ENCODE data around the gene CCNE1. TPM values are rescaled to one million over a fixed set of nuclear protein-coding genes. Genes with fewer than 3 reads are reported as not detected.

The CCNE1 gene
- total RNA-seq, 1 experiment from 2014 or later, result 36.0 TPM

DNA sequence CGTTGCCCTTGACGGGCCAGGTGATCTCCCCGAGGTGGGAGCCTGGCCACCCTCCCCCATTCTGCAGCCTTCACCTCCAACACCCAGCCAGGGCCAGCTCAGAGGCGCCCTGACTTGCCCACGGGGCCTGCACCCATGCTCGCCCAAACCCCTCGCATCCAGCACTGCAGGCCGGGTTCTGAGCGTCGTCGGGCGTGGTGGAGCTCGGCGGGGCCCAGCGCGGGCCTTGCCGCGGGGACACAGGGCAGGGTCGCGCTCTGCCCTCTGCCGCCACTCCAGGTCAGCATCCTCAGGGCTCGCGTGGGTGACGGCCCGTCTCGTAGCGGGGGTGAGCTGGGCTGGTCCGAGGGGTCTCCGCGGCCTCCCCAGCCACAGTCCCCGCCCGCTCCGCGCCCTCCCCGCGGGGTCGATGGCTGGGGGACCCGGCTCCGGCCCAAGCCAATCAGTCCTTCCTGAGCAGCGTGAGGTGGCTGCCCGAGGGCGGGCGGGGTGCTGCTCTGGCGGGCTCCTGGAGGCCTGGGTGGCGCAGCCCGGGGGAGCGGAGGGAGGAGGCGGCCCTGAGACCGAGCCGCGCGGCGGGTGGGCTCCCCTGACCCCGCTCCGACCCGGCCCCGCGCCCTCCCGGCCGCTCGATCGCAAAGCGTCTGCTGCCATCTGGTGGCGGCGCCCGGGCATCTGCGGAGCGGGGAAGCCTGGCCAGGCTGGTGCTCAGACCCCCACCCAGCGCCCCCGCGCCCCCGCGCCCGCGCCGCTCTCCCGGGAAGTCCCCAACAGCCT, 61.4 kb downstream of the CCNE1 start (continued):
- TF ChIP-seq GRHL2 (CRISPR knock-in tag; IDR thresholded peaks at IDR 0.05; ENCODE audit: insufficient replicate concordance, severe bottlenecking), result no peak
- TF ChIP-seq, protein P1, sequence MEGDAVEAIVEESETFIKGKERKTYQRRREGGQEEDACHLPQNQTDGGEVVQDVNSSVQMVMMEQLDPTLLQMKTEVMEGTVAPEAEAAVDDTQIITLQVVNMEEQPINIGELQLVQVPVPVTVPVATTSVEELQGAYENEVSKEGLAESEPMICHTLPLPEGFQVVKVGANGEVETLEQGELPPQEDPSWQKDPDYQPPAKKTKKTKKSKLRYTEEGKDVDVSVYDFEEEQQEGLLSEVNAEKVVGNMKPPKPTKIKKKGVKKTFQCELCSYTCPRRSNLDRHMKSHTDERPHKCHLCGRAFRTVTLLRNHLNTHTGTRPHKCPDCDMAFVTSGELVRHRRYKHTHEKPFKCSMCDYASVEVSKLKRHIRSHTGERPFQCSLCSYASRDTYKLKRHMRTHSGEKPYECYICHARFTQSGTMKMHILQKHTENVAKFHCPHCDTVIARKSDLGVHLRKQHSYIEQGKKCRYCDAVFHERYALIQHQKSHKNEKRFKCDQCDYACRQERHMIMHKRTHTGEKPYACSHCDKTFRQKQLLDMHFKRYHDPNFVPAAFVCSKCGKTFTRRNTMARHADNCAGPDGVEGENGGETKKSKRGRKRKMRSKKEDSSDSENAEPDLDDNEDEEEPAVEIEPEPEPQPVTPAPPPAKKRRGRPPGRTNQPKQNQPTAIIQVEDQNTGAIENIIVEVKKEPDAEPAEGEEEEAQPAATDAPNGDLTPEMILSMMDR (IDR thresholded peaks at IDR 0.05), result peak; percentile 72
- TF ChIP-seq, protein P2, sequence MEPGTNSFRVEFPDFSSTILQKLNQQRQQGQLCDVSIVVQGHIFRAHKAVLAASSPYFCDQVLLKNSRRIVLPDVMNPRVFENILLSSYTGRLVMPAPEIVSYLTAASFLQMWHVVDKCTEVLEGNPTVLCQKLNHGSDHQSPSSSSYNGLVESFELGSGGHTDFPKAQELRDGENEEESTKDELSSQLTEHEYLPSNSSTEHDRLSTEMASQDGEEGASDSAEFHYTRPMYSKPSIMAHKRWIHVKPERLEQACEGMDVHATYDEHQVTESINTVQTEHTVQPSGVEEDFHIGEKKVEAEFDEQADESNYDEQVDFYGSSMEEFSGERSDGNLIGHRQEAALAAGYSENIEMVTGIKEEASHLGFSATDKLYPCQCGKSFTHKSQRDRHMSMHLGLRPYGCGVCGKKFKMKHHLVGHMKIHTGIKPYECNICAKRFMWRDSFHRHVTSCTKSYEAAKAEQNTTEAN (CRISPR knock-in tag; IDR thresholded peaks at IDR 0.05), result no peak
- TF ChIP-seq, protein P3, sequence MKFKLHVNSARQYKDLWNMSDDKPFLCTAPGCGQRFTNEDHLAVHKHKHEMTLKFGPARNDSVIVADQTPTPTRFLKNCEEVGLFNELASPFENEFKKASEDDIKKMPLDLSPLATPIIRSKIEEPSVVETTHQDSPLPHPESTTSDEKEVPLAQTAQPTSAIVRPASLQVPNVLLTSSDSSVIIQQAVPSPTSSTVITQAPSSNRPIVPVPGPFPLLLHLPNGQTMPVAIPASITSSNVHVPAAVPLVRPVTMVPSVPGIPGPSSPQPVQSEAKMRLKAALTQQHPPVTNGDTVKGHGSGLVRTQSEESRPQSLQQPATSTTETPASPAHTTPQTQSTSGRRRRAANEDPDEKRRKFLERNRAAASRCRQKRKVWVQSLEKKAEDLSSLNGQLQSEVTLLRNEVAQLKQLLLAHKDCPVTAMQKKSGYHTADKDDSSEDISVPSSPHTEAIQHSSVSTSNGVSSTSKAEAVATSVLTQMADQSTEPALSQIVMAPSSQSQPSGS (CRISPR knock-in tag; IDR thresholded peaks at IDR 0.05; ENCODE audit: borderline replicate concordance, low read depth), result no peak
- no peak for TF ChIP-seq JUN (CRISPR knock-in tag; IDR thresholded peaks at IDR 0.05)
- no peak for TF ChIP-seq TEAD1 (CRISPR knock-in tag; IDR thresholded peaks at IDR 0.05)
- no peak for TF ChIP-seq IRF2 (CRISPR knock-in tag; IDR thresholded peaks at IDR 0.05; ENCODE audit: borderline replicate concordance, low read depth)
- TF ChIP-seq, protein P4, sequence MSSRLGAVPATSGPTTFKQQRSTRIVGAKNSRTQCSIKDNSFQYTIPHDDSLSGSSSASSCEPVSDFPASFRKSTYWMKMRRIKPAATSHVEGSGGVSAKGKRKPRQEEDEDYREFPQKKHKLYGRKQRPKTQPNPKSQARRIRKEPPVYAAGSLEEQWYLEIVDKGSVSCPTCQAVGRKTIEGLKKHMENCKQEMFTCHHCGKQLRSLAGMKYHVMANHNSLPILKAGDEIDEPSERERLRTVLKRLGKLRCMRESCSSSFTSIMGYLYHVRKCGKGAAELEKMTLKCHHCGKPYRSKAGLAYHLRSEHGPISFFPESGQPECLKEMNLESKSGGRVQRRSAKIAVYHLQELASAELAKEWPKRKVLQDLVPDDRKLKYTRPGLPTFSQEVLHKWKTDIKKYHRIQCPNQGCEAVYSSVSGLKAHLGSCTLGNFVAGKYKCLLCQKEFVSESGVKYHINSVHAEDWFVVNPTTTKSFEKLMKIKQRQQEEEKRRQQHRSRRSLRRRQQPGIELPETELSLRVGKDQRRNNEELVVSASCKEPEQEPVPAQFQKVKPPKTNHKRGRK (CRISPR knock-in tag; IDR thresholded peaks at IDR 0.05; ENCODE audit: borderline replicate concordance), result no peak
- no peak for TF ChIP-seq CREB1 (CRISPR knock-in tag; IDR thresholded peaks at IDR 0.05)
- TF ChIP-seq, protein P5, sequence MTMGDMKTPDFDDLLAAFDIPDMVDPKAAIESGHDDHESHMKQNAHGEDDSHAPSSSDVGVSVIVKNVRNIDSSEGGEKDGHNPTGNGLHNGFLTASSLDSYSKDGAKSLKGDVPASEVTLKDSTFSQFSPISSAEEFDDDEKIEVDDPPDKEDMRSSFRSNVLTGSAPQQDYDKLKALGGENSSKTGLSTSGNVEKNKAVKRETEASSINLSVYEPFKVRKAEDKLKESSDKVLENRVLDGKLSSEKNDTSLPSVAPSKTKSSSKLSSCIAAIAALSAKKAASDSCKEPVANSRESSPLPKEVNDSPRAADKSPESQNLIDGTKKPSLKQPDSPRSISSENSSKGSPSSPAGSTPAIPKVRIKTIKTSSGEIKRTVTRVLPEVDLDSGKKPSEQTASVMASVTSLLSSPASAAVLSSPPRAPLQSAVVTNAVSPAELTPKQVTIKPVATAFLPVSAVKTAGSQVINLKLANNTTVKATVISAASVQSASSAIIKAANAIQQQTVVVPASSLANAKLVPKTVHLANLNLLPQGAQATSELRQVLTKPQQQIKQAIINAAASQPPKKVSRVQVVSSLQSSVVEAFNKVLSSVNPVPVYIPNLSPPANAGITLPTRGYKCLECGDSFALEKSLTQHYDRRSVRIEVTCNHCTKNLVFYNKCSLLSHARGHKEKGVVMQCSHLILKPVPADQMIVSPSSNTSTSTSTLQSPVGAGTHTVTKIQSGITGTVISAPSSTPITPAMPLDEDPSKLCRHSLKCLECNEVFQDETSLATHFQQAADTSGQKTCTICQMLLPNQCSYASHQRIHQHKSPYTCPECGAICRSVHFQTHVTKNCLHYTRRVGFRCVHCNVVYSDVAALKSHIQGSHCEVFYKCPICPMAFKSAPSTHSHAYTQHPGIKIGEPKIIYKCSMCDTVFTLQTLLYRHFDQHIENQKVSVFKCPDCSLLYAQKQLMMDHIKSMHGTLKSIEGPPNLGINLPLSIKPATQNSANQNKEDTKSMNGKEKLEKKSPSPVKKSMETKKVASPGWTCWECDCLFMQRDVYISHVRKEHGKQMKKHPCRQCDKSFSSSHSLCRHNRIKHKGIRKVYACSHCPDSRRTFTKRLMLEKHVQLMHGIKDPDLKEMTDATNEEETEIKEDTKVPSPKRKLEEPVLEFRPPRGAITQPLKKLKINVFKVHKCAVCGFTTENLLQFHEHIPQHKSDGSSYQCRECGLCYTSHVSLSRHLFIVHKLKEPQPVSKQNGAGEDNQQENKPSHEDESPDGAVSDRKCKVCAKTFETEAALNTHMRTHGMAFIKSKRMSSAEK (CRISPR knock-in tag; IDR thresholded peaks at IDR 0.05; ENCODE audit: borderline replicate concordance), result no peak
- TF ChIP-seq, protein P6, sequence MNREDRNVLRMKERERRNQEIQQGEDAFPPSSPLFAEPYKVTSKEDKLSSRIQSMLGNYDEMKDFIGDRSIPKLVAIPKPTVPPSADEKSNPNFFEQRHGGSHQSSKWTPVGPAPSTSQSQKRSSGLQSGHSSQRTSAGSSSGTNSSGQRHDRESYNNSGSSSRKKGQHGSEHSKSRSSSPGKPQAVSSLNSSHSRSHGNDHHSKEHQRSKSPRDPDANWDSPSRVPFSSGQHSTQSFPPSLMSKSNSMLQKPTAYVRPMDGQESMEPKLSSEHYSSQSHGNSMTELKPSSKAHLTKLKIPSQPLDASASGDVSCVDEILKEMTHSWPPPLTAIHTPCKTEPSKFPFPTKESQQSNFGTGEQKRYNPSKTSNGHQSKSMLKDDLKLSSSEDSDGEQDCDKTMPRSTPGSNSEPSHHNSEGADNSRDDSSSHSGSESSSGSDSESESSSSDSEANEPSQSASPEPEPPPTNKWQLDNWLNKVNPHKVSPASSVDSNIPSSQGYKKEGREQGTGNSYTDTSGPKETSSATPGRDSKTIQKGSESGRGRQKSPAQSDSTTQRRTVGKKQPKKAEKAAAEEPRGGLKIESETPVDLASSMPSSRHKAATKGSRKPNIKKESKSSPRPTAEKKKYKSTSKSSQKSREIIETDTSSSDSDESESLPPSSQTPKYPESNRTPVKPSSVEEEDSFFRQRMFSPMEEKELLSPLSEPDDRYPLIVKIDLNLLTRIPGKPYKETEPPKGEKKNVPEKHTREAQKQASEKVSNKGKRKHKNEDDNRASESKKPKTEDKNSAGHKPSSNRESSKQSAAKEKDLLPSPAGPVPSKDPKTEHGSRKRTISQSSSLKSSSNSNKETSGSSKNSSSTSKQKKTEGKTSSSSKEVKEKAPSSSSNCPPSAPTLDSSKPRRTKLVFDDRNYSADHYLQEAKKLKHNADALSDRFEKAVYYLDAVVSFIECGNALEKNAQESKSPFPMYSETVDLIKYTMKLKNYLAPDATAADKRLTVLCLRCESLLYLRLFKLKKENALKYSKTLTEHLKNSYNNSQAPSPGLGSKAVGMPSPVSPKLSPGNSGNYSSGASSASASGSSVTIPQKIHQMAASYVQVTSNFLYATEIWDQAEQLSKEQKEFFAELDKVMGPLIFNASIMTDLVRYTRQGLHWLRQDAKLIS (CRISPR knock-in tag; IDR thresholded peaks at IDR 0.05; ENCODE audit: borderline replicate concordance), result no peak
- TF ChIP-seq, protein P7, sequence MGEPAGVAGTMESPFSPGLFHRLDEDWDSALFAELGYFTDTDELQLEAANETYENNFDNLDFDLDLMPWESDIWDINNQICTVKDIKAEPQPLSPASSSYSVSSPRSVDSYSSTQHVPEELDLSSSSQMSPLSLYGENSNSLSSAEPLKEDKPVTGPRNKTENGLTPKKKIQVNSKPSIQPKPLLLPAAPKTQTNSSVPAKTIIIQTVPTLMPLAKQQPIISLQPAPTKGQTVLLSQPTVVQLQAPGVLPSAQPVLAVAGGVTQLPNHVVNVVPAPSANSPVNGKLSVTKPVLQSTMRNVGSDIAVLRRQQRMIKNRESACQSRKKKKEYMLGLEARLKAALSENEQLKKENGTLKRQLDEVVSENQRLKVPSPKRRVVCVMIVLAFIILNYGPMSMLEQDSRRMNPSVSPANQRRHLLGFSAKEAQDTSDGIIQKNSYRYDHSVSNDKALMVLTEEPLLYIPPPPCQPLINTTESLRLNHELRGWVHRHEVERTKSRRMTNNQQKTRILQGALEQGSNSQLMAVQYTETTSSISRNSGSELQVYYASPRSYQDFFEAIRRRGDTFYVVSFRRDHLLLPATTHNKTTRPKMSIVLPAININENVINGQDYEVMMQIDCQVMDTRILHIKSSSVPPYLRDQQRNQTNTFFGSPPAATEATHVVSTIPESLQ (CRISPR knock-in tag; IDR thresholded peaks at IDR 0.05), result no peak
- TF ChIP-seq SP1 (CRISPR knock-in tag; conservative IDR thresholded peaks at IDR 0.05), result peak; percentile 40; the same call in 1 of the 2 replicates
